ENCODE data around the gene TEN1.

GRCh38 chr17:75945211-75945610 lies 33.8 kb upstream of the TEN1 start:
- TF ChIP-seq SMC3 (IDR thresholded peaks at IDR 0.05; ENCODE audit: low read depth, low read length) = no peak
- no peak for TF ChIP-seq POLR2A (IDR thresholded peaks at IDR 0.05; ENCODE audit: low read depth, low read length)
- no peak for TF ChIP-seq BHLHE40 (IDR thresholded peaks at IDR 0.05; ENCODE audit: low read depth, low read length)
- no peak for TF ChIP-seq RAD21 (IDR thresholded peaks at IDR 0.05; ENCODE audit: low read length)
- no peak for TF ChIP-seq CTCF (conservative IDR thresholded peaks at IDR 0.05; ENCODE audit: low read depth, low read length)
- TF ChIP-seq RFX5 (IDR thresholded peaks at IDR 0.05; ENCODE audit: low read depth, low read length) = no peak
- no peak for TF ChIP-seq FOS (IDR thresholded peaks at IDR 0.05; ENCODE audit: low read depth, low read length)
